Adipocyte (in vitro differentiated cells): ENCODE data around the gene FASTKD3.
"Not testable (repeated sequence)": the region's sequence is repeated elsewhere in the genome, so short reads cannot be mapped to it uniquely, and the experiment has no call there.

Experiments
- DNase-seq: peaks from one replicate; pipeline ENCODE4 v3.0.0-alpha.2; 2015; ENCODE audit warnings: low read depth
- H3K27me3 ChIP-seq: replicated peaks from 2 replicates; pipeline ENCODE4 v1.7.0; 2013; ENCODE audit warnings: mild to moderate bottlenecking, low read length, moderate library complexity; ENCODE audit not compliant: control insufficient read depth, insufficient read depth
- H3K36me3 ChIP-seq: 2 replicates; pipeline ENCODE4 v1.7.0; 2013; ENCODE audit warnings: low read length, mild to moderate bottlenecking, moderate library complexity; ENCODE audit not compliant: control insufficient read depth, insufficient read depth, severe bottlenecking
- H3K4me1 ChIP-seq: 2 replicates; pipeline ENCODE4 v1.7.0; 2013; ENCODE audit warnings: mild to moderate bottlenecking, low read length, moderate library complexity; ENCODE audit not compliant: control insufficient read depth, insufficient read depth
- H3K4me3 ChIP-seq: 2 replicates; pipeline ENCODE4 v1.7.0; 2013; ENCODE audit warnings: mild to moderate bottlenecking, low read length, moderate library complexity
- H3K9ac ChIP-seq: 2 replicates; pipeline ENCODE4 v1.7.0; 2013; ENCODE audit warnings: mild to moderate bottlenecking, low read length, moderate library complexity
- H3K9me3 ChIP-seq: 2 replicates; pipeline ENCODE4 v1.7.0; 2013; ENCODE audit warnings: mild to moderate bottlenecking, low read length, moderate library complexity; ENCODE audit not compliant: control insufficient read depth

The FASTKD3 gene, protein sequence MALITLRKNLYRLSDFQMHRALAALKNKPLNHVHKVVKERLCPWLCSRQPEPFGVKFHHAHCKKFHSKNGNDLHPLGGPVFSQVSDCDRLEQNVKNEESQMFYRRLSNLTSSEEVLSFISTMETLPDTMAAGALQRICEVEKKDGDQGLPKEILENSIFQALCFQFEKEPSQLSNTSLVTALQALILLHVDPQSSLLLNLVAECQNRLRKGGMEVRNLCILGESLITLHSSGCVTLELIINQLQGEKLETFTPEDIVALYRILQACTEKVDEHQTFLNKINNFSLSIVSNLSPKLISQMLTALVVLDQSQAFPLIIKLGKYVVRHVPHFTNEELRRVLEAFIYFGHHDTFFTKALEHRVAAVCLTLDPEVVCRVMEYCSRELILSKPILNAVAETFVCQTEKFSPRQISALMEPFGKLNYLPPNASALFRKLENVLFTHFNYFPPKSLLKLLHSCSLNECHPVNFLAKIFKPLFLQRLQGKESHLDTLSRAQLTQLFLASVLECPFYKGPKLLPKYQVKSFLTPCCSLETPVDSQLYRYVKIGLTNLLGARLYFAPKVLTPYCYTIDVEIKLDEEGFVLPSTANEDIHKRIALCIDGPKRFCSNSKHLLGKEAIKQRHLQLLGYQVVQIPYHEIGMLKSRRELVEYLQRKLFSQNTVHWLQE

DNA sequence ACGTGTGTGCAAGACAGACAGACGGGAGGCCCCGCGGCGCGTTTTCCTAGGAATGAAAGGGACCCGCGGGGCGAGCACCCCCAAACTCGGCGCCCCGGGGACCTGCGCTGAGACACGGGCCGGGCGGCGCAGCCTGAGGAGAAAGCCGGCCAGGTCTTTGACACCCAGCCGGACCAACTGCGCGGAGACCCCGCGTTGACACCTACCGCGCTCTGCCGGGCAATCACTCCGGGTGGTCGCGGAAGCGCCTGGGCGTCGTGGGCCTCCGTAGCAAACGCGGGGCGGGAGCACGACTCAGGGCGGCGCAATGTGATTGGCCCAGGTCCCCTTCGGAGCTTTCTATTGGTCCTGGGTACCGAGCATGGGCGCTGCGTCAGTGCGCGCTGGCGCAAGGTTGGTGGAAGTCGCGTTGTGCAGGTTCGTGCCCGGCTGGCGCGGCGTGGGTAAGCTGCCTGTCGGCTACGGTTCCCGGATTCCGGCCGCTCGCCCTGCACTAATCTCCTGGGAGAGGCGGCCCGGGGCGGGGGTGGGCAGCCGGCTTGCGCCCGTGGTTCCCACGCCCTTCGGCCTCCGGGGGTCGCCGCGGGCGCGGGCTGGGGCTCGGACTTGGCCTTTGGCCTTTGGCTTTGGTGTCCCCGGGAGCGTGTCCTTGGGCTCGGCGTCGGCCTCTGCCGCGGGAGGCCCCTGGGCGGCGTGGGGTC is at the start of gene FASTKD3, which contains the start of gene MTRR:
Gene FASTKD3 (minus strand): TSS at position 259 of the 701 bp plus-strand sequence. CDS start 948 bp downstream, outside the sequence.
Gene MTRR (plus strand): TSS at position 376 of the 701 bp plus-strand sequence. CDS start 1,647 bp downstream, outside the sequence.
- Histone ChIP-seq H3K4me3 (peak within 1 kb of the TSS; percentile 97), H3K4me1 (peaks cover 21% of the 10 kb centered on the region), H3K9me3 (no peaks in the 10 kb centered on the region), H3K9ac (peak within 1 kb of the TSS; percentile 93), H3K36me3 (peaks cover 24% of the 10 kb centered on the region), H3K27me3 (no peaks in the 10 kb centered on the region)
- peak; percentile 98 for DNase-seq

DNA sequence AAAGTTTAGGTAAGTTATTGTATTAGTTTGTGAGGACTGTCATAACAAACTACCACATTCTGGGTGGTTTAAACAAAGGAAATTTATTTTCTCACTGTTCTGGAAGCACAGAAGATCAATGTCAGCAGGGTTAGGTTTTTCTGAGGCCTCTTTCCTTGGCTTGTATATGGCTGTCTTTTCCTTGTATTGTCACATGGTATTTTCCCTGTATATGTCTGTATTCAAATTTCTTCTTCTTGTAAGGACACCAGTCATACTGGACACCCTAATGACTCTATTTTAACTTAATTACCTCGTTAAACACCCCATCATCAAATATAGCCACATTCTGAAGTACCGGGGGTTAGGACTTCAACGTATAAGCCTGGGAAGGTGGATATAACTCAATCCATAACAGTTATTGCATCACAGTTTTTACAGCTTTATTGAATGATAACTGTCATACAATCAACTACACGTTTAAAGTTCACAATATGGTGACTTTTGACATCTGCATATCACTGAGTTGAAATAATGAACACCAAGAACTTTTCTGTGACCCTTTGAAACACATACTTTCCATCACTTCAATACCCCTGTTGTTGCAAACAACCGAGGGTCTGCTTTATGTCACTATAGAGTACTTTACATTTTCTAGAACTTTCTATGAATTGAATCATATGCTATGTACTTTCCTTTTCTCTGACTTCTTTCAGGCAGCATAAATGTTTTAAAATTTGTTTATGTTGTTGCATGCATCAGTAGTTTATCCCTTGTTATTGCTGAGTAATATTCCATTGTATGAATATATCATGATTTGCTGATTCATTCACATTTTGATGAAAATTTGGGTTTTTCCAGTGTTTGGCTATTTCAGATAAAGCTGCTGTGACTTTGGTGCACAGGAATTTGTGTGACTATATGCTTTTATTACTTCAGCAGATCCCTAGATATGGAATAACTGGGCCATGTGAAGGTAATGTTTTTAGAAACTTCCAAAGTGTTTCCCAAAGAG is 48.6 kb upstream of the FASTKD3 start:
- no peak for DNase-seq
- no peaks in the 10 kb centered on the region for H3K36me3 ChIP-seq
- peaks cover 5% of the 10 kb centered on the region for H3K9me3 ChIP-seq
- no peaks in the 10 kb centered on the region for H3K27me3 ChIP-seq
- H3K4me1 ChIP-seq: no peaks in the 10 kb centered on the region
- no peak overlapping the region for H3K4me3 ChIP-seq
- no peak overlapping the region for H3K9ac ChIP-seq

DNA sequence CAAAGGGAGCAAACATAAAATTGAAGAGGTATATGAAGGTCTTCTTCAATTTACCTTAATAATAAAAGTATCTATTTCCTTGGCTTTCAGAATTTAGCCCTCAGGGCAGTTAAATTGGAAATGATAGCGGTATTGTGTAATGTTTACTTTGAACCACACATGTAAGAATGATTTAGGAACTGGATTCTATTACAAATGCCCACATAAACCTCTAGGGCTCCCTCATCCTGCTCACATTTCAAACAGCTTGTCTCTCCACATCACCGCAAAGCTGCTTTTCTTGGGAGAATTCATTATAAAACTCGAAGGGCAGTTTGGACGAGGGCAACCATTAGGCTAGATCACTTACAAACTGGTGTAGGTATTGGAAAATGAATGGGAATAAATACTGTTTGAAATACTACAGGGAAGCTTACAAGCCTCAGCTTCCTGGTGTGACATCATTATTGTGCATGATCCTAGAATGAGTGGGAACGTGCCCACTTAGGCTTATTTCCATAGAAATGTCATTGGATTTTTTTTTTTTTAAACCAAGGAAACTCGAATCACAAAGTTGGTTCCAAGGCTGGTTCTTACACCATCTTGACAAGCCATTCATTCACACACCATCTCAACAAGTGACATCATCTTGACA is 47.5 kb upstream of the FASTKD3 start:
- DNase-seq: peak; percentile 61
- H3K9me3 ChIP-seq: peaks cover 5% of the 10 kb centered on the region
- no peak overlapping the region for H3K9ac ChIP-seq
- H3K36me3 ChIP-seq: no peaks in the 10 kb centered on the region
- H3K27me3 ChIP-seq: no peaks in the 10 kb centered on the region
- H3K4me1 ChIP-seq: no peaks in the 10 kb centered on the region
- no peak overlapping the region for H3K4me3 ChIP-seq

DNA sequence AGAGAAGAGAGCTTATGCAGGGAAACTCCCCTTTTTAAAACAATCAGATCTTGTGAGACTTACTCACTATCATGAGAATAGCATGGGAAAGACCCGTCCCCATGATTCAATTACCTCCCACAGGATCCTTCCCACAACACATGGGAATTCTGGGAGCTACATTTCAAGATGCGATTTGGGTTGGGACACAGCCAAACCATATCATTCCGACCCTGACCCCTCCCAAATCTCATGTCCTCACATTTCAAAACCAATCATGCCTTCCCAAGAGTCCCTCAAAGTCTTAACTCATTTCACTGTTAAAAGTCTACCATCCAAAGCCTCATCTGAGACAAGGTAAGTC is 42.6 kb upstream of the FASTKD3 start:
- Histone ChIP-seq H3K36me3 (peaks cover 15% of the 10 kb centered on the region), H3K9me3 (peaks cover 20% of the 10 kb centered on the region)
- not testable (repeated sequence) for H3K4me3 ChIP-seq, H3K9ac ChIP-seq, DNase-seq, H3K27me3 ChIP-seq, H3K4me1 ChIP-seq

DNA sequence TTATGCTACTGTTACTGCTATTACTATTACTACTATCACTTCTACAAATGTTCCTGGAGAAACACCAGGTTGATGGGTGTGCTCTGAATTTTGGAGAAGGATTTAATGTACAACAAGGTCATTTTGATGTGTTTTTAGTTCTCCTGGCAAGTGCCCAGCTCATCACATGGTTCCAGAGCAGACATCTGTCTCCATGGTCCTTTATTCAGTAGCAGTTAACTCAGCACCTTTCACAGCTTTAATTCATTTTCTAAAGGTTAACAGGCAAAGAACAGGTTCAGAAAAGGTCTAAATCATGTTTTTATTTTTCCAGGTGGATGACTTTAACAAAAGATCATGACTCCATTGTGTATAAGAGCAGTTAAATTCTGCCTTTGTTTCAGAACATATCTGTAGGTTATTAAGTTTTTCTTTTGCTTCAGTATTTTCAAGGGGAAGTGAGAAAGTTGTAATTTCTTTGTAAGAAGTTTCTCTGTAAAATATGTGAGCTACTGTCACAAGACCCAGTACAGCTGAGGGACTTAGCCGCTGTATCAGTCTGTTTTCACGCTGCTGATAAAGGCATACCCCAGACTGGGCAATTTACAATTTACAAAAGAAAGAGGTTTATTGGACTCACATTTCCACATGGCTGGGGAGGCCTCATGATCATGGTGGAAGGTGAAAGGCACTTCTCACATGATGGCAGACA is 42.1 kb upstream of the FASTKD3 start:
- DNase-seq: no peak
- no peak overlapping the region for H3K4me3 ChIP-seq
- H3K4me1 ChIP-seq: no peaks in the 10 kb centered on the region
- H3K36me3 ChIP-seq: peaks cover 15% of the 10 kb centered on the region
- no peak overlapping the region for H3K9ac ChIP-seq
- no peaks in the 10 kb centered on the region for H3K27me3 ChIP-seq
- peaks cover 20% of the 10 kb centered on the region for H3K9me3 ChIP-seq

DNA sequence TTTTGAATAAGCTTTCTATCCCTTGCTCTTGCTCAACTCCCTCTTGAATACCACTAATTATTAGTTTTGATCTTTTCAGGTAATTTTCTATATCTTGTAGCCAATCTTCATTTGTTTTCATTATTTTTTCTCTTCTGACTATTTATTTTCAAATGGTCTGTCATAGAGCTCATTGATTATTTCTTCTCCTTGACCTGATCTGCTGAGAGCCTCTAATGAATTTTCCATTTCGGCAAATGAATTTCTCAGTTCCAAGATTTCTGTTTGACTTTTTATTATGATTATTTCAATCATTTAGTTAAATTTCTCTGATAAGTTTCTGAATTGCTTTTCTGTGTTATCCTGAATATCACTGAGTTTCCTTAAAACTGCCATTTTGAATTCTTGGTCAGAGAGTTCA is 39.5 kb upstream of the FASTKD3 start:
- no peak overlapping the region for H3K4me3 ChIP-seq
- no peak overlapping the region for H3K9ac ChIP-seq
- H3K4me1 ChIP-seq: no peaks in the 10 kb centered on the region
- no peak for DNase-seq
- peaks cover 15% of the 10 kb centered on the region for H3K36me3 ChIP-seq
- peaks cover 20% of the 10 kb centered on the region for H3K9me3 ChIP-seq
- no peaks in the 10 kb centered on the region for H3K27me3 ChIP-seq

DNA sequence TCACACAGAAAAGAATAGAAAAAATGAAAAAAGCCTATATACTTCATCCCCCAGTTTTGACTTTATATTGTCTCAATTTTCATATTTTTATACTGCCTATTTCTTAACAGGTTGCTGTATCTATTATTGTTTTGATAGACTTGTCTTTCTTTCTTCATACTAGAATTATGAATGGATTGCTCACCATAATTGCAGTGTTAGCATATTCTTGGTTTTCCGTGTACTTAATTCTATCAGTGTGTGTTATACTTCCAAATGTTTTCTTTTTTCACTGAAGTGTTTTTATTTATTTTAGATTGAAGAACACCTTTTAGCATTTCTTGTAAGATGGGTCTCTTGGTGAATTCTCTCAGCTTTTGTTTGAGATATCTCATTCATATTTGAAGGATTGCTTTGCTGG is 38.8 kb upstream of the FASTKD3 start:
- no peaks in the 10 kb centered on the region for H3K27me3 ChIP-seq
- no peak overlapping the region for H3K4me3 ChIP-seq
- H3K4me1 ChIP-seq: no peaks in the 10 kb centered on the region
- peaks cover 16% of the 10 kb centered on the region for H3K36me3 ChIP-seq
- DNase-seq: no peak
- H3K9me3 ChIP-seq: peaks cover 15% of the 10 kb centered on the region
- no peak overlapping the region for H3K9ac ChIP-seq

DNA sequence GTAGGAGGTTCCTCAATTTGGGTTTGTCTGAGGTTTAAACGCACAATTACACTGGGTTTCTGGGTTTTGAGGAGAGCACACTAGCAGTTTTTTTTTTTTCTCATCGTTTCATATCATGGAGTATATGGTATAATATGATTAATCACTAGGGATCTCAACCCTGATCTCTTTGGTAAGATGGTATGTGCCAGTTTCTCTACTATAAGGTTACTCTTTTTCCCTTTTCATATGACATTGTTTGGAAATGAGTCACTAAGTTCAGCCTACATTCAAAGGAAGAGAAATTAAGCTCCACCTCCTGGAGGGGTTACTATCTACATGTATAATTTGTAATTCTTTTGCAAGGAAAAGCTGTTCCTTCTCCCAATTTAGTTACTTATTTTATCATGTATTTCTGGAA is 35.3 kb upstream of the FASTKD3 start:
- peaks cover 43% of the 10 kb centered on the region for H3K36me3 ChIP-seq
- no peak overlapping the region for H3K9ac ChIP-seq
- H3K4me1 ChIP-seq: peaks cover 9% of the 10 kb centered on the region
- H3K27me3 ChIP-seq: no peaks in the 10 kb centered on the region
- no peak overlapping the region for H3K4me3 ChIP-seq
- H3K9me3 ChIP-seq: peaks cover 14% of the 10 kb centered on the region
- DNase-seq: peak; percentile 51

DNA sequence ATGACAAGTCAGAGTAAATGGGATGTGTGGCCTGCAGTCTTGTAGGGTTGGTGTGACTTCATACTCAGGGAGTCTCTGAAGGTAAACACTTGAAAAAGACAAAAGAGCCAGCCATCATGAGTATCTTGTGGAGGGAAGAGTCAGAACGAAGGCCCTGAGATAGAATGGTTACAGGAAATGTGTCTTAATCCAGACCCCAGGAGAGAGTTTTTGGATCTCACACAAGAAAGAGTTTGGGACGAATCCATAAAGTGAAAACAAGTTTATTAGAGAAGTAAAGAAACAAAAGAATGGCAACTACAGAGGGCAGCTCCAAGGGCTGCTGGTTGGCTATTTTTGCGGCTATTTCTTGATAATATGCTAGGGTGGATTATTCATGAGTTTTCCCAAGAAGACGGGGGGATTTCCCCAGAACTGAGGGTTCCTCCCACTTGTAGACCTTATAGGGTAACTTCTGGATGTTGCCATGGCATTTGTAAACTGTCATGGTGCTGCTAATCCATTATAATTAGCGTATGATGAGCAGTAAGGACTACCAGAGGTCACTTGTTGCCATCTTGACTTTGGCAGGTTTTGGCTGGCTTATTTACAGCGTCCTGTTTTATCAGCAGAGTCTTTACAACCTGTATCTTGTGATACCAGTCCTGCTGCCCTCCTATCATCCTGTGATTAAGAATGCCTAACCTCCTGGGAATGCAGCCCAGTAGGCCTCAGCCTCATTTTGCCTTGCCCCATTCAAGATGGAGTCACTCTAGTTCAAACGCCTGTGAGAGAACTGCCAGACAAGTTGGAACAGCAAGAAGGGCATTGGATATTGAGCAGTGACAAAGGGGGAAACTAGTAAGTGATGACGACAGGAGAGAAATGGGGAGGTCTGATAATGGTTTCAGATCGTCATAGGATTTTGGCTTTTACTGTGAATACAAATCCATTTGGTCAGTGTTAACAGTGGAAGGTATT is 34.1 kb upstream of the FASTKD3 start:
- no peak overlapping the region for H3K4me3 ChIP-seq
- peaks cover 48% of the 10 kb centered on the region for H3K36me3 ChIP-seq
- no peak for DNase-seq
- no peak overlapping the region for H3K9ac ChIP-seq
- H3K4me1 ChIP-seq: peaks cover 9% of the 10 kb centered on the region
- no peaks in the 10 kb centered on the region for H3K27me3 ChIP-seq
- peaks cover 7% of the 10 kb centered on the region for H3K9me3 ChIP-seq
